ENCODE results near the gene ITPR3.

GRCh38 chr6:33656844-33657243 is 35.7 kb downstream of the ITPR3 start:
- no peak for TF ChIP-seq ELF4 (IDR thresholded peaks at IDR 0.05)
- TF ChIP-seq SP1 (IDR thresholded peaks at IDR 0.05): no peak

Measured in HEK293T (cell line).